Measurements from ENCODE around the gene WTIP. TPM values are rescaled to one million over a fixed set of nuclear protein-coding genes. Genes with fewer than 3 reads are reported as not detected.

Gene WTIP
- total and polyA plus RNA-seq, 8 donors, result 0.29 to 12.9 (median 5.6) TPM

DNA sequence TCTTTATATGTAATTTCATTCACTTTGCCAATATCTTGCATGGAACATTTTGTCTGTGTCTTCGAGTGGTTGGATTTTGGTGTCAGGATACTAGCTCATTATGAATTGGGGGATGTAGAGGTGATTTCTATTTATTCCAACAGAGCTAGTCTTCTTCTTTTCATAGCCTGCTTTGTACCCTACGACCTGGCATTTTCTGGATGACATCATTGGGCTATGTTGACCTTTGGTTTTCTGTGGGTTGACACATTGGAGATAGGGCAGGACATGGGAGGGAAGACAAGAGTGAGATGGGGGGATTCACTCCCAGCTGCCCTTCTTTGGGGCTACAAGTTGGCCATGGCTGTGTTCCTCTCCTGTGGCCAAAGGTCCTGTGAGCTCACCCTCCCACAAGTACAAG, 38.0 kb downstream of the WTIP start:
- Histone ChIP-seq H3K4me1 (no peaks in the 10 kb centered on the region), H3K27ac (no peak overlapping the region), H3K27me3 (peaks cover 0 to 6% (median 0%) of the 10 kb centered on the region in 3 donors), H3K36me3 (no peaks in the 10 kb centered on the region), H3K4me3 (no peak overlapping the region), H3K9me3 (no peaks in the 10 kb centered on the region)
- intact Hi-C loops (cut with DNase I; ENCODE audit: low total_unique reads), result no loop called here
- WGBS, 5 donors, result 48 to 64% (median 52%) methylated on average over 2 of the region's 2 CpGs
- DNase-seq, result no peak
- TF ChIP-seq EP300 (IDR thresholded peaks at IDR 0.05), result no peak
- TF ChIP-seq, protein P1, sequence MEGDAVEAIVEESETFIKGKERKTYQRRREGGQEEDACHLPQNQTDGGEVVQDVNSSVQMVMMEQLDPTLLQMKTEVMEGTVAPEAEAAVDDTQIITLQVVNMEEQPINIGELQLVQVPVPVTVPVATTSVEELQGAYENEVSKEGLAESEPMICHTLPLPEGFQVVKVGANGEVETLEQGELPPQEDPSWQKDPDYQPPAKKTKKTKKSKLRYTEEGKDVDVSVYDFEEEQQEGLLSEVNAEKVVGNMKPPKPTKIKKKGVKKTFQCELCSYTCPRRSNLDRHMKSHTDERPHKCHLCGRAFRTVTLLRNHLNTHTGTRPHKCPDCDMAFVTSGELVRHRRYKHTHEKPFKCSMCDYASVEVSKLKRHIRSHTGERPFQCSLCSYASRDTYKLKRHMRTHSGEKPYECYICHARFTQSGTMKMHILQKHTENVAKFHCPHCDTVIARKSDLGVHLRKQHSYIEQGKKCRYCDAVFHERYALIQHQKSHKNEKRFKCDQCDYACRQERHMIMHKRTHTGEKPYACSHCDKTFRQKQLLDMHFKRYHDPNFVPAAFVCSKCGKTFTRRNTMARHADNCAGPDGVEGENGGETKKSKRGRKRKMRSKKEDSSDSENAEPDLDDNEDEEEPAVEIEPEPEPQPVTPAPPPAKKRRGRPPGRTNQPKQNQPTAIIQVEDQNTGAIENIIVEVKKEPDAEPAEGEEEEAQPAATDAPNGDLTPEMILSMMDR (IDR thresholded peaks at IDR 0.05), result no peak
- no peak for TF ChIP-seq POLR2A (IDR thresholded peaks at IDR 0.05)
- TF ChIP-seq POLR2AphosphoS5 (IDR thresholded peaks at IDR 0.05), result no peak

DNA sequence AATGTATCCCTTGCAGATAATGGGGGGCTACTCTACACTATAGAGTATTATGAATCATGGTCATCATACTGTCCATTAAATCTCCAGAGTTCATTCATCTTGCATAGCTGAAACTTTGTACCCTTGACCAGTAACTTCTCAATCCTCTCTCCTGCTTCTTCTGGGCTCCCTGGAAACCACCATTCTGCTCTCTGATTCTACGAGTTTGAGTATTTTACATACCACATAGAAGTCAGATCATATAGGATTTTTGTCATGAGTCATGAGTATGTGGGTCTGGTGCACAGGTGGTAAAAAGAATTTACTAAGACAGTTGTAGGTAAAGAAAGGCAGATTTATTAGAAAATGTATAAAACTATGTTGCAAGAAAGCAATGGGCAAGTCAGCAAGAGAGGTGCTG, 41.9 kb downstream of the WTIP start:
- no peak for DNase-seq
- TF ChIP-seq EP300 (IDR thresholded peaks at IDR 0.05) (no peak), POLR2AphosphoS5 (IDR thresholded peaks at IDR 0.05) (no peak), POLR2A (IDR thresholded peaks at IDR 0.05) (no peak)
- TF ChIP-seq, protein P1 (IDR thresholded peaks at IDR 0.05), result no peak
- Histone ChIP-seq H3K27me3 (peaks cover 0 to 6% (median 0%) of the 10 kb centered on the region in 3 donors), H3K36me3 (no peaks in the 10 kb centered on the region), H3K4me1 (no peaks in the 10 kb centered on the region), H3K4me3 (no peak overlapping the region), H3K27ac (no peak overlapping the region), H3K9me3 (no peaks in the 10 kb centered on the region)
- whole genome bisulfite sequencing, 5 donors, result 54 to 82% (median 73%) methylated on average over 1 of the region's 1 CpG
- intact Hi-C loops (cut with DNase I; ENCODE audit: low total_unique reads), result no loop called here

GRCh38 chr19:34525001-34525400, 43.4 kb downstream of the WTIP start:
- intact Hi-C loops (cut with DNase I; ENCODE audit: low total_unique reads), result no loop called here
- H3K4me1 ChIP-seq, result no peaks in the 10 kb centered on the region
- H3K4me3 ChIP-seq, result no peak overlapping the region
- H3K36me3 ChIP-seq, result no peaks in the 10 kb centered on the region
- 69 to 89% (median 83%) methylated on average over 1 of the region's 1 CpG for WGBS, 5 donors
- no peak overlapping the region for H3K27ac ChIP-seq
- no peak for TF ChIP-seq EP300 (IDR thresholded peaks at IDR 0.05)
- TF ChIP-seq, protein P1 (IDR thresholded peaks at IDR 0.05), result no peak
- no peak for TF ChIP-seq POLR2A (IDR thresholded peaks at IDR 0.05)
- no peak for TF ChIP-seq POLR2AphosphoS5 (IDR thresholded peaks at IDR 0.05)
- no peak for DNase-seq
- H3K9me3 ChIP-seq, result no peaks in the 10 kb centered on the region
- peaks cover 0 to 6% (median 0%) of the 10 kb centered on the region in 3 donors for H3K27me3 ChIP-seq

GRCh38 chr19:34534206-34534605, 52.6 kb downstream of the WTIP start:
- Histone ChIP-seq H3K4me1 (no peaks in the 10 kb centered on the region), H3K27me3 (peaks cover 0 to 15% (median 0%) of the 10 kb centered on the region in 3 donors), H3K4me3 (no peak overlapping the region), H3K36me3 (no peaks in the 10 kb centered on the region), H3K9me3 (no peaks in the 10 kb centered on the region), H3K27ac (no peak overlapping the region)
- DNase-seq, result no peak
- intact Hi-C loops (cut with DNase I; ENCODE audit: low total_unique reads), result no loop called here
- TF ChIP-seq POLR2A (IDR thresholded peaks at IDR 0.05), result no peak

GRCh38 chr19:34539396-34539795, 57.8 kb downstream of the WTIP start:
- Histone ChIP-seq H3K36me3 (no peaks in the 10 kb centered on the region), H3K27ac (no peak overlapping the region), H3K4me1 (no peaks in the 10 kb centered on the region), H3K27me3 (no peaks in the 10 kb centered on the region), H3K9me3 (peaks cover 0 to 20% (median 2%) of the 10 kb centered on the region in 4 donors), H3K4me3 (no peak overlapping the region)
- TF ChIP-seq POLR2AphosphoS5 (IDR thresholded peaks at IDR 0.05) (no peak), POLR2A (IDR thresholded peaks at IDR 0.05) (no peak), EP300 (IDR thresholded peaks at IDR 0.05) (no peak)
- TF ChIP-seq, protein P1 (IDR thresholded peaks at IDR 0.05), result no peak
- intact Hi-C loops (cut with DNase I; ENCODE audit: low total_unique reads), result no loop called here
- no peak for DNase-seq
- 52 to 69% (median 57%) methylated on average over 2 of the region's 2 CpGs for WGBS, 5 donors

Data from stomach (tissue), 9 donors.